OCI-LY1 (cell line): ENCODE measurements around the gene DNAH1.

Experiments
- EZH2 ChIP-seq: fragments of 200-600 bp; sonication (generic), shearing (Covaris generic); IDR thresholded peaks from 2 replicates; pipeline ENCODE4 v1.8.0; 2017; ENCODE audit warnings: borderline replicate concordance, mixed run types, mild to moderate bottlenecking, antibody characterized with exemption, low read length, moderate library complexity, mixed read lengths
- TF ChIP-seq, protein P1 (sequence below): fragments of 200-600 bp; sonication (generic), shearing (Covaris generic); IDR thresholded peaks from 2 replicates; pipeline ENCODE4 v1.5.1; 2017; ENCODE audit warnings: mild to moderate bottlenecking, antibody characterized with exemption, low read length, moderate library complexity, mixed read lengths

DNA sequence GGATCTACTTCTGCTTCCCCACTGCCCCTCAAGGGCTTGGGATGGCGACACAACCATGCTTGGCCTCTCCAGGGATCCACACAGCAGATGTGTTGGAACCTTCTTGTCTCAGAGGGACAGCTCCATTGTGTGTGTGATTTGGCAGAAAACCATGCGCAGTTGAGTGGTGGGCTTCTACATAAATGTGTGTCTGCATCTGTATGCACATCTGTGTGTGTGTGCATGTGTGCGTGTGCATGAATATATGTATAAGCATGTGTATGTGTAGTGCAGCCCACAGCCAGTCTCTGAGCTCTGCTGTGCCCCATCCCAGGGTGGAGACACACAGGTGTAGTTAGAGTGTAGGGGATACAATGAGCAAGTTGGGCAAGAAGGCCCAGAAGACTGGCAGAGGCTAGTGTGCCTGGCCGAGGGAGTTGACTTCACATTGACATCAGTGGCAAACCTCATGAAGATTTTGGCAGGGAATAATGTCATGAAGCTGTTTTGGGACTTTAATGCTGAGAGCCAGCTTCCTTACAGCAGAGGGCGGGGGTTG, 20.4 kb upstream of the DNAH1 start:
- TF ChIP-seq, protein P1, sequence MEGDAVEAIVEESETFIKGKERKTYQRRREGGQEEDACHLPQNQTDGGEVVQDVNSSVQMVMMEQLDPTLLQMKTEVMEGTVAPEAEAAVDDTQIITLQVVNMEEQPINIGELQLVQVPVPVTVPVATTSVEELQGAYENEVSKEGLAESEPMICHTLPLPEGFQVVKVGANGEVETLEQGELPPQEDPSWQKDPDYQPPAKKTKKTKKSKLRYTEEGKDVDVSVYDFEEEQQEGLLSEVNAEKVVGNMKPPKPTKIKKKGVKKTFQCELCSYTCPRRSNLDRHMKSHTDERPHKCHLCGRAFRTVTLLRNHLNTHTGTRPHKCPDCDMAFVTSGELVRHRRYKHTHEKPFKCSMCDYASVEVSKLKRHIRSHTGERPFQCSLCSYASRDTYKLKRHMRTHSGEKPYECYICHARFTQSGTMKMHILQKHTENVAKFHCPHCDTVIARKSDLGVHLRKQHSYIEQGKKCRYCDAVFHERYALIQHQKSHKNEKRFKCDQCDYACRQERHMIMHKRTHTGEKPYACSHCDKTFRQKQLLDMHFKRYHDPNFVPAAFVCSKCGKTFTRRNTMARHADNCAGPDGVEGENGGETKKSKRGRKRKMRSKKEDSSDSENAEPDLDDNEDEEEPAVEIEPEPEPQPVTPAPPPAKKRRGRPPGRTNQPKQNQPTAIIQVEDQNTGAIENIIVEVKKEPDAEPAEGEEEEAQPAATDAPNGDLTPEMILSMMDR: no peak
- no peak for TF ChIP-seq EZH2
